ENCODE results near the gene CCDC149.

DNA sequence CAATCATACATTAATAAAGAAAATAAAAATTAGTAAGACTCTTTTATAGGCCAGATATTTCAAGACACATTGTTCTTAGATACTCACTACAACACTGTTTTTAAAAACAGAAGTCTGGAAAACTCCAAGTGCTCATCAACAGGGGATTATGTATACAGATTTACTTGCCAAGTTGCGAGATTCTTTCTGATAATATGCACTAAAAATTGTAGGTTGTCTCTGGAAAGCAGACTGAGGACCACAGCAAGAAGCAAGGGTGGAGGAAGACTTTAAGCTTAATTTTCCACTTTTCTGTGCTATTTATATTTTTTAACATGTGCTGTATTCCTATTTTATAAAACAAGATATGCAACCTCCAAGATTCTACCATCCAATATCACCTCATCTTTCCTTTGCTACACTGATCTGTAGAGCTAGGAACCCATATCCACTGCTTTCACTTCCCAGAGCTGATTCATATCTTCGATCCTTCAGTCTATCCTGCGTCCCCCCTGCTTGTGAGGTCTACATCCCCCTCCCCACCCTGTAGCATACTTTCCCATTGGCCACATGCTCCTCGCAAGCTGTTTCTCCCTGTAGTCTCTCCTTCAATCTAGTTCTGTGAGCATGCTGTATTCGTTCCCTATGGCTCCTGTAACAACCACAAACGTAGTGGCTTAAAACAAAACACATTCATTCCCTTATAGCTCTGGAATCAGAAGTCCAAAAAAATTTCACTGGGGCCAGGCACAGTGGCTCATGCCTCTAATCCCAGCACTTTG is 101.8 kb downstream of the CCDC149 start:
- no peak for TF ChIP-seq POLR2A (IDR thresholded peaks at IDR 0.05)
- TF ChIP-seq, protein P1, sequence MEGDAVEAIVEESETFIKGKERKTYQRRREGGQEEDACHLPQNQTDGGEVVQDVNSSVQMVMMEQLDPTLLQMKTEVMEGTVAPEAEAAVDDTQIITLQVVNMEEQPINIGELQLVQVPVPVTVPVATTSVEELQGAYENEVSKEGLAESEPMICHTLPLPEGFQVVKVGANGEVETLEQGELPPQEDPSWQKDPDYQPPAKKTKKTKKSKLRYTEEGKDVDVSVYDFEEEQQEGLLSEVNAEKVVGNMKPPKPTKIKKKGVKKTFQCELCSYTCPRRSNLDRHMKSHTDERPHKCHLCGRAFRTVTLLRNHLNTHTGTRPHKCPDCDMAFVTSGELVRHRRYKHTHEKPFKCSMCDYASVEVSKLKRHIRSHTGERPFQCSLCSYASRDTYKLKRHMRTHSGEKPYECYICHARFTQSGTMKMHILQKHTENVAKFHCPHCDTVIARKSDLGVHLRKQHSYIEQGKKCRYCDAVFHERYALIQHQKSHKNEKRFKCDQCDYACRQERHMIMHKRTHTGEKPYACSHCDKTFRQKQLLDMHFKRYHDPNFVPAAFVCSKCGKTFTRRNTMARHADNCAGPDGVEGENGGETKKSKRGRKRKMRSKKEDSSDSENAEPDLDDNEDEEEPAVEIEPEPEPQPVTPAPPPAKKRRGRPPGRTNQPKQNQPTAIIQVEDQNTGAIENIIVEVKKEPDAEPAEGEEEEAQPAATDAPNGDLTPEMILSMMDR (IDR thresholded peaks at IDR 0.05): no peak

Measured in gastroesophageal sphincter (tissue), 3 donors.